GM18508 (cell line): ENCODE results near the gene ATP1B3.
A peak's percentile ranks its signal among the peaks of the same experiment; 100 is the strongest.
"Not testable (repeated sequence)": the region's sequence is repeated elsewhere in the genome, so short reads cannot be mapped to it uniquely, and the experiment has no call there.

Experiments
- ATAC-seq: cut with Tn5 transposase; IDR thresholded peaks from one replicate; pipeline ENCODE4 v1.9.1; 2021; ENCODE audit warnings: moderate number of reproducible peaks; ENCODE audit not compliant: insufficient read depth, unreplicated experiment

The ATP1B3 gene

DNA sequence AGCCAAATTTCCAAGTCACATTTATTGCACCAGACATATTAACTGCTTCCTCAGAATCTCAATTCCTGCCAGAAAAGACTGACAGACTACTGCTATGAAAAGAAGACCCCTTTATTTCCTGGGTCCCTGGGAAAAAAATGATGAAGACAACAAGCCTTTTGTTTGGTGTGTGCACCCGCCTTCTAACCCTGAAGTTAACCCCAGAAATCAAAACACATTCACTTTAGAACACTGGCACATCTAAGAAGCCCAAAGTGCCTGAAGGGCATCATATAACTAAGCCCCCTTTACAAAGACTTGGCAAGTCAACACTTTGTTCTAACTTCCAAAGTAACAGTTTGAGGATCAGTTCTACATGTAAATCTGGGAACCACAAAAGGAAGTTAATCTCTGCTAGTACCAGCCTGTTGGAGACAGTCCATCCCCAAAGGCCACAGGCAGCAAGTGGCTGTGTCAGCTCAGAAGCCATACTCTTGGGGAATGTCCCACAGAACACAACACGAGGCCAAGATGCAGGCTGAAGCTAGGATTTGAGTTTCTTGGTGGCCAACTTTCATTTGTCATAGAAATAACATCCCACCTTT, 16.3 kb upstream of the ATP1B3 start:
- no peak for ATAC-seq

DNA sequence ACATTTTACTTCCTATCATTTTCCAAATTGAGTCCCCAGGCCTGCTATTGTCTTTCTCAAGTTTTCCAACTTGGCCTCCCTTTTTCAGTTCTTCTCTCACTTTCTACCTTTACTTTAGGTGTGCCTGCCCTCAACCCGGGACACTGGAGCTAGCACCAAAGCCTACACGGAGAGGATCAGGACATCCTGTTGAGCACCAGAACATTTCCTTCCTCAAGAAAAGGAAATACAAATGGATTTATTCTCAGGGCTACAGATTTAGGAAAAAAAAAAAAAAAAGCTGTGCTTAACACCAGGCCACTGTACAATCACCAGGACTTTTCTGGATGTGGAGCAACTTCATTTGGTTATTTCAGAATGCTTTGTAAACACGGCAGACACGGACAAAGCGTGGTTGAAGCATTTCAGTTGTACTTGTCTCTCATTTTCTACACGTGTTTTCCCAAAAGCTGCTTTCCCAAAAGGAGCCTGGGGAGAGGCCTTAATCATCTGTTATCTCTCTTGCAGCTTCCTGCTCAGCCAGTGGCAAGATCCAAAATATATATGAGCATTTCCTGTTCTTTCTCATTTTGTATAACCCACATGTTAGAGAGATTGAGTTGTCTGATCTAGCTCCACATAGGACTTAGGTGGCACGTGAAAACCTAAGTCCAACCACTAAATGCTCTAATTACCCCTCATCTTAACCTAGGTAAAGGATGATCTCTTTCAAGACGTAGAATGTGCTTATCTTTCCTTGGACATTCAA, 15.5 kb upstream of the ATP1B3 start:
- ATAC-seq, result no peak

DNA sequence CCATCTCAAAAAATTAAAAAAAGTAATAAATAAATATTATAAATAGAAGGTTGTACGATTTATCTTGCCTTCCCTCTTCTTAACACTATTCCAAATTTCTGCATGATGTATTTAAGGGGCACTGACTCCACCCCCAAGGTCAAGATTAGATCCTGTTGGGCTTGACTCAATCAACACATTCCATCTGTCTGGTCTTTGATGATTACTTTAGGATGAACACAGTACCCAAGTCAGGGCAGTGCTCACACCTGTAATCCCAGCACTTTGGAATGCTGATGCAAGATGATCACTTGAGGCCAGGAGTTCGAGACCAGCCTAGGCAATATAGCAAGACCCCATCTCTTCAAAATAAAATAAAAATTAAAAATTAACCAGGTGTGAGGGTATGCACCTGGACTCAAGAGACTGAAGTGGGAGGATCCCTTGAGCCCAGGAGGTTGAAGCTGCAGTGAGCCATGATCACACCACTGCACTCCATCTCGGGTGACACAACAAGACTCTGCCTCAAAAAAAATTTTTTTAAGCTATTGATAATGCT, 14.1 kb upstream of the ATP1B3 start:
- no peak for ATAC-seq

DNA sequence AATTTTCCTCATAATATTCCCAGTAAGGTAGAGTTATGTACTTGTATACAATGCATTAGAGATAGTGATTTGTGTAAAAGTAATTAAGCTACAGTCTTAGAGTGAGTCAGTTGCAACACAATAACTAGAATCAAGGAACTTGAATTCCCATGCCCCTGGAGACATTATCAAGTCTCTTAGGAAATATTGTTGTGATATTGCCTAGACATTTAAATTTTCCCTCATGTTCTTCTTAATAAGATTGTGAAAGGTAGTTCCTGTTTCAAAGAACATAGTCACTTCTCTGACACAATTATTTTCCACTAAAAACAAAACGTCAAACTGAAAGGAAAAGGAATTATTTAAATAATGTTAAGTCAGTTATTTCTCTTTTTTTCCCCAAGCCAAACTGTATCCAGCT, 13.0 kb upstream of the ATP1B3 start:
- ATAC-seq, result no peak

DNA sequence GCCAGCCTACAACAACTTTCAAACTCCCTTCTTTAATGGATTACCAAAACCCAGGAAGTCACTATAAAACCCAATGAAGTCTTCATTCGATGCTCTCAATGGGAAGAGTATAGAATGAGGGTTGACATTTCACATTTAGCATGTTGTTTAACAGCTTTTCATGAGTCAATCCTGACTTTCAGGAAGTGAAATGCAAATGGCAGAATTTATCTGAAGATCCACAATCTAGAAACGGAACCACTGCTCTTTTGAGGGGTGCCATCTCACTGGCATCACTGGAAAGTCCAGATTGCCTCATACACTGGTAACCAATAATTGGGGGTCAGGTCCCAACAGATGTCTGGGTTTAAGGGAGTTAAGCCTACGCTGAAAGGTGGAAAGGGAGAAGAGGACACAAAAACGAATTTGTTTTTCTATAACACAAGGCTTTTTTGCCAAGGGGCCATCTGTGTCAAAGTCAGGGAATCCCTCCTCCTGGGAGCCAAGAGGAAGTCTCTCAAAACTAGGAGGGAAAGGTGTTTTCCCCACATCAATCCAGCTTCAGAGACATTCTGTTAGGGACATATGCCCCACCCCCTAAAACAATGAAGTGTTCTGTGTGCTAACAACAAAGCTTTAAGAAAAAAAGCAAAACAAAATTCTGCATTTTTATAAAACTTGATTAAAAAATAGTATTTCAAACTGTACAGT, 12.0 kb upstream of the ATP1B3 start:
- no peak for ATAC-seq

DNA sequence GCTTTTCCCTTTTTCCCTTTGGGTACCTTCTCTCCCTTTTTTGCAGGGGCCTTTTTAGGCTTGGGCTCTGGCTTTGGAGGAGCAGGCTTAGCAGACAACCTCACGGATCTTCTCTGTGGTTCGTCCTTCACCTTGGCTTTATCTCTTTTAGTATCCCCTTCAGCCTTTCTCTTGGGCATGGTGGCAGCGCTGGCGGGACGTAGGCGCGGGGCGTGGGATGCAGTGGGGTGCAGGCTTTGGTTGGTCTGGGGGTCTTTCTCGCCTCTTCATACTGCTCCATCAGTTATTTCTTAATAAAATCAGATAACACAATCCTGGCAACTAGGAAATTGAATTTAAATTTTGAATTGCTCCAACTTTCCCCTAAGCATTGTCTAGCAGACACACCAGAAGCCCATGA, 11.3 kb upstream of the ATP1B3 start:
- no peak for ATAC-seq

DNA sequence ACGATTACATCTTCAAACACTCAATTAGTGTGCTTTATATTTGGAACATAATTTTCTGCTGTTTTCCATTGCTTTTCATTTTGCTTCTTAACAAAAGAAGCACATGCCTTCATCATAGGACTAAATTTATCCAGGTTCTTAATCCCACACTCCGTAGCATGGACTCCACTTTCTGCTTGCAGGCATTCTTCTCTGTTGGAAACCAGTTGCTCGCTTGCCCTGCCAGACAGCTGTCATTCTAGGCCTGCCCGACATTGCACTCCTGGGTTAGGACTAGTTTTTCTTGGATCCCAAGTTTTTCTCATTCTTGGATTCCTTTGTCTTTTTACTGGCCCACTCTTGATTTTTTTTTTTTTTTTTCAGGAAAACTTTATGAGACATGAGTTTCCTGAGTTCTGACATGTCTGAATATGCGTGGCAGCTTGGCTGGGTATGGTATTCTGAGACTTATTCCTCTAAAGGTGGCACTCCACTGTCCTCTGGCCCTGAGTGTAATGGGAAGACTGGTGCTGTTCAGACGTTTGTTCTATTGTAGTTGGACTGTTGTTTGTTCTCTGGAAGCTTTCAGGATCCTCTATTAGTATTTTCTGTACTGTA, 6.3 kb upstream of the ATP1B3 start:
- ATAC-seq, result no peak

DNA sequence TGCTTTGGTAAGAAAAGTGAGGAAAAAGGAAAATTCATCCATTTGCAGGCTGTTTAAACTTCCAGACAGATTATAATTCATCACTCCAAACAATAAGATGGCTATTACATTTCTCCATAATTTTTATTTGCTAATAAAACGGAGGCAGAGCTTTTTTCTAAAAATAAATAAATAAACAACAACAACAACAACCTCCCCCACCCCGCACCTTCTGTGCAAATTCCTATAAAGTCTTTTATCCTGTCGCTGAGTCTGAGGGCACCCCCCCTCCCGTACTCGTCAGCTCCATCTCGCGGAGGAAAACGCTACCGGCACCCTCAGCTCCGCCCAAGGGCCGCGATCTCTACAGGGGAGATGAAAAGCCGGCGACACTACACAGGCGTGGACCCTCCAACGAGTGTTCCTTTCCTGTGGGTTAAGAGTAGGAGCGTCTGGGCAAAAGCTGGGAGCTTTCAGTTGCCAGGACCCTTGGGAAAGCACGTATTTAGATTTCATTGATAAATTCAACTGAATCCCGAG, 1.0 kb upstream of the ATP1B3 start:
- no peak for ATAC-seq

DNA sequence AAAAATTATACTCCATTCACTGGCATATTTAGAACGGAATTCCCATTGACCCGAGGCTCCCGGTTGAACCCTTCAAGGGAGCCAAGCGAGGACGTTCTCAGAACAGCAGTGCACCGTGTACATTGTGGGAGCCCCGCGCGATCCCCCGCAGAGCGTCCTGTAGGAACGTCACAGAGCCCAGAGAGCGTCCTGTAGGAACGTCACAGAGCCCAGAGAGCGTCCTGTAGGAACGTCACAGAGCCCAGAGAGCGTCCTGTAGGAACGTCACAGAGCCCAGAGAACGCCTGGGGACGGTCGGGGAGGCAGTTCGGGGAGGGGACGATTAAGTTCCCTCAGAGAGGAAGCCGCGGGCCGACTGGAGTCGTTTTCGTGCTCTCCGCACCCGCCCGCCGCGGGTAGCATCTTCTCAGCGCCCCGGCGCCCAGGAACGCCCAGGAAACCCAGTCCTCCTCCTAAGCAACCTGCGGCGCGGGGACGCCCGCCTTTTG, 506 bp upstream of the ATP1B3 start:
- peak; percentile 24 for ATAC-seq

DNA sequence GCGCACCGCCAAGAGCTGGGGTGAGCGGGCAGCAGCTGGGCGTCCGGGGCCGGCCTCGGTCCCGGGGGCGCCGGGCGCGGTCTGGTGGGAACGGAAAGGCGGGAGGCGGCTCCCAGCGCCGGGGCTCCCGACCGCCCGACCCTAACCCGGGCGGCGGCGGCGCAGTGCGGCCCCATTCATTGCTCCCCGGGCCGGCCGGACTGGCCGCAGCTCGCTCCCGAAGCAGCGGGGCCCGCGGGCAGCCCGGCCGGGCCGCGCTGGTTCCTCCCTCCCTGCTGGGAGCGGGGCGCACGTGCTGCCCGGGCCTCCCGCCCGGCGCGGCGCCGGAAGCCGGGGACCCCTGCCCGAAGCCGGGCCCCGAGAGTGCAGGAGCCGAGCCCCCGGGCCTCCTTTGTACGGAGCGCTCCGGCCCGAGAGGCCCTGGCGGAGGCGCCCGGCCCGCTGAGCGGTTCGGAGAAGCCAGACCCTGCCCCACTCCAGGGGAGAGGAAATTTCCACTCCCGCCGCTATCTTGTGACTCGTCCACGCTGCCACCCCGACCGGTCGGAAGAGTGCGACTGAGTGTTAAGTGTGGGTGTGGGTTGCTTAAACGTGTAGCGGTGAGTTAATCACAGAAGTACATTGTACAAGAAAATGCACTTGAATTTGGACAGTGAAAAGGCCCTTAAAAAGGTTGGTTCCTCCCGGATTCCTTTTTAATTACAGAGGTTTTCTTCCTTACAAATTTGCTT, 613 bp downstream of the ATP1B3 start:
- ATAC-seq, result no peak

DNA sequence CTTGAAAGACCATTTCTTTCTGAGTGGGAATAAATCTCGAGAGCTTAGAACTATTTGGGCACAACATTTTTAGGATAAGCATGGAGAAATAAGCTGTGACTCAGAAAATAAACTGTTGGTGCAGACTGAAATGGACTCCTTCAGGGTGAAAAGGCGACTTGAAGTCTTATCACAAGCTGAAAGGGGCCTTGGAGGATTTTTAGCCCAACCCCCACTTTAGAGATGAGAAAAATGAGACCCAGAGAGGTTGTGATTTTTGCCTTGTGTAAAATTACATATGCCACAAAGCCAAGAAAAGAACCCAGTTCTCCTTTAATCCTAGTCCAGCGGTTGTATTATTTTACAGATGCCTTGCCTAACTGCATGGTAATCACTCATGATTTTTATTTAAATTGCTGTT, 1.5 kb downstream of the ATP1B3 start:
- no peak for ATAC-seq

DNA sequence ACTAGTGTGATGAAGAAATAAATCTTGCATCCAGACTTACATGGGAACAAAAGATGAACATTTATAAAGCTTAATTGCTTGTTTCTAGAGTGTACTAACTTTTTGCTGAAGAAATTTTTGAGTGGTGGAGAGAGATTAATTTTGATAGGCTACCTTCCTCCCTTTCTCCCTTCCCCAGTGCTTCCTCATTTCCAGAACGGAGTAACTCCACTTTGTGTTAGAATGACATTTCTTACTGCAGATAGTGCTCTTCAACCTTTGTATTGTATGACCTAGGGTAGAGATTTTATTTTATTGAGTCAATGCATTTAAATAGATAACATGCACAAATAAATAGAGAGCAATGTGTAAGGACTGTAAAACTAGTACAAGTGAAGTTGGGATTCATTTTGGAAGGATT, 1.9 kb downstream of the ATP1B3 start:
- no peak for ATAC-seq

DNA sequence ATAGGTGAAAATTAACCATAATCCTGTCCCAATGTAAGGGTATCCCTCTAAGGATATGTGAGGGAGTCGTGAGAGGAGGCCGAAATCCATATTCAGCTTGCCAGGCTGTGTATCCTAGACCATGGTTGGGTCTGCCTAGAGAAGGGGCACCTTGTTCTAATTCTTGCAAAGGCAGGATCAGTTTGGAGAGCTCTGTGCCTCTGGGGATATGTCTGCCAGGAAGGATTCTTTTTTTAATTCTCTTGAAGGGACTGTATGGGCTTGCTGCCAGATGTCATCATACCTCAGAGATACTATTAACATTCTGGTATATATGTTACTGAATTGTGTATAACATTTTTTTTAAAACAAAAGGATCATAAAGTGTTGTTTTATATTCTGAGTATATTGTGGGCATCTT, 2.4 kb downstream of the ATP1B3 start:
- ATAC-seq, result no peak

DNA sequence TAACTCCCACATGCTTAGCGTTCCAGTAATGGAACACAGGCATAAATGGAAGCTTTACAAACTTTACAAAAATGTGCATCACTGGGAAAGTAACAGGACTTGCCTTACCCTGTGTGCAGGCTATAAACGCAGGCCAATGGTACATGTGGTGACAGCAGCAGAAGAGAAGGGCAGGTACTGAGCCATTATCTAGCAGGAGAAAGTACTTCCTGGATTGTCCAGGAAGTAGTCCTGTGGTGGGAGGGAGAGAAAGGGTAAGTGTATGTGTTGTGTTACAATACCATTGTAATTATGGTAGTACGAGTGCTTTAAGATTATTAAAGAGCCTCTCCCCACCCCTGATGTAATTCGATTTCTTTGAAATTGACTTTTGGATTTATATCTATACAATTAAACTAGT, 5.3 kb downstream of the ATP1B3 start:
- no peak for ATAC-seq

DNA sequence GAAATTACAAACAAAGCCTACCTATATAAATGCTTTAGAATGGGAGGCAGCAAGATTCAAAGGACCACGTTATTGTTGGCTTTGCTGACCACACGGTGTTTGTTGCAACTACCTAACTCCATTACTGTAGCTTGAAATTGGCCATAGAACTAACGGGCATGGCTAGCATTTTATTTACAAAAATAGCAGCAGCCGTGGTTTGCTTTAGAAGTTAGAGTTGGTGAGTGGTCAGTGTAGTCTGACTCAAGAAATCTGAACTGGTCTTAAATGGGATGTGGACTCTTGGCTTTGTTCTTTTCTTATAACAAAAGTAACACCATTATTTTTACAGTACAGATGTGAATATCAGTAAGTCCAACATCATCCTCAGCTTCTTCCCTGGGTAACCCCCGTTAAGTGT, 10.6 kb downstream of the ATP1B3 start:
- no peak for ATAC-seq

DNA sequence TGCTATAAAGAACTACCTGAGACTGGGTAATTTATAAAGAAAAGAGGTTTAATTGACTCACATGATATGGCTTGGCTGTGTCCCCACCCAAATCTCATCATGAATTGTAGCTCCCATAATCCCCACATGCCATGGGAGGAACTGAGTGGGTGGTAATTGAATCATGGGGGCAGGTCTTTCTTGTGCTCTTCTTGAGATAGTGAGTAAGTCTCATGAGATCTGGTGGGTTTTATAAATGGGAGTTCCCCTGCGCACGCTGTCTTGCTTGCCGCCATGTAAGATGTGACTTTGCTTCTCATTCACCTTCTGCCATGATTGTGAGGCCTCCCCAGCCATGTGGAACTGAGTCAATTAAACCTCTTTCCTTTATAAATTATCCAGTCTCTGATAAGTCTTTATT, 12.1 kb downstream of the ATP1B3 start:
- ATAC-seq, result not testable (repeated sequence)

DNA sequence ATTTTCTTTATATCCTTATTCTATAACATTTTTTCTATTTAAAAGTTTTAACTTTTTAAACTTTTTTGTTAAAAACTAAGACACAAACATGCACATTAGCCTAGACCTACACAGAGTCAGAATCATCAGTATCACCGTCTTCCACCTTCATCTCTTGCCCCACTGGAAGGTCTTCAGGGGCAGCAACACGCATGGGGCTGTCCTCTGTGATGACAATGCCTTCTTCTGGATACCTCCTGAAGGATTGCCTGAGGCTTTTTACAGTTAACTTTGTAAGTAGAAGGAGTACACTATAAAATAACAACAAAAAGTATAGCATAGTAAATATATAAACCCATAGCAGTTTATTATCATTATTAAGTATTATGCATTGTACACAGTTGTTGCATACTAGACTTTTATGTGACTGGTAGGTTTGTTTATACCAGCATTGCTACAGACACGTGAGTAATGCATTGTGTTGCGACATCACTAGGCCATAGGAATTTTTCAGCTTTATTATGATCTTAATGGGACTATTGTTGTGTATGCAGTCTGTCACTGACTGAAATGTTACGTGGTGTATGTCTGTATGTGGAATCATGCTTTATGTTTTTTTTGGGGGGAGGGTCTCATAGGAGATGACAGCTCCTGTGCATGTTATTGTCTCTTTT, 18.2 kb downstream of the ATP1B3 start:
- ATAC-seq, result no peak

DNA sequence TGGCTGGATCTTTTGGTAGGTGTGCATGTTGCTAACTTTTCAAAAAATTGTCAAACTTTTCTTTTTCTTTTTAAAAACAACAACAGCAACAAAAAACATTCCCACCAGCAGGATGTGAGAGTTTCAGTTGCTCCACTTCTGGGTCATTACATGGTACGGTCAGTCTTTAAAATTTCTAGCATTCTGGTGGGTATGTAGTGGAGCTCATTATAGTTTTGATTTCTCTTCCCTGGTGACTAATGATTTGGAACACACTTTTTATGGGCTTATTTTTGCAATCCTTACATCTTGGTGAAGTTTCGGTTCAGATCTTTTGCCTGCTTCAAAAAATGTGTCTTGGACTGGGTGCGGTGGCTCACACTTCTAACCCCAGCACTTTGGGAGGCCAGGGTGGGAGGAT, 19.3 kb downstream of the ATP1B3 start:
- ATAC-seq, result no peak

DNA sequence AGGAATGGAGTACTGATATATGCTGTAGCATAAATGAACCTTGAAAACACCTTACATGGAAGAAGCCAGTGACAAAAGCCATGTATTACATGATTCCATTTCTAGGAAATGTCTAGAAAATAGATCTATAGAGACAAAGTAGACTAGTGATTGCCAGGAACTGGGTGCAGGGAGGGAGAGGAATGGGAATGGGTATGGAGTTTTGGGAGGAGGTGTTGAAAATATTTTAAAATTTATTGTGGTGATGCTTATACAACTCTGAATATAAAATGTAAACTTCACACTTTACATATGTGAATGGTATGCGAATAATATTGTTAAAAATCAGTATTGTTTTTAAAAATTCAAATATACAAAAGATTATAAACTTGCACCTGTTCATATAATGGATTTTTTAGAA, 22.5 kb downstream of the ATP1B3 start:
- ATAC-seq, result no peak

DNA sequence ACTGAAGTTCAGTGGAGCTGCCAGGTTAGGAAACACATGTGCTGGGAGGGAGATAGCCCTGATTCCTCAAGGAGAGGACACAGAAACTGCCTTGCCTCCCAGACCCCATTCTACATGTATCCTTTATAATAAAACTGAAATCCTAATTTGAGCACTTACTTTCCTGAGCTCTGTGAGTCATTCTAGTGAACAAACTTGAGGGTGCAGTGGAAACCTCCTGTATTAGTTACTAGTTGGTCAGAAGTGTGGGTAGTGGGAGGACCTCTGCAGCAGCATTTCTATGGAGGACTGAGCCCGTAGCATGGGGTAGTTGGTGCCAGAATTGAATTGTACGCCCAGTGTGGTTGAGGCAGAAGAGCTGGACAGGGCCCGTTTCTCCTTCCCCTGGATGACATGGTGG, 23.9 kb downstream of the ATP1B3 start:
- ATAC-seq, result no peak
